Lower leg skin (tissue), 4 donors: Measurements from ENCODE around the gene DPEP2. TPM values are rescaled to one million over a fixed set of nuclear protein-coding genes. Genes with fewer than 3 reads are reported as not detected.

ENCODE experiments used
- DNase-seq, 2 donors: peaks; one replicate each; pipeline ENCODE4 v3.0.0-alpha.2; 2019; ENCODE audit warnings: low spot score in 2 of 2
- H3K4me3 ChIP-seq: fragments of 200-600 bp; sonication (generic); 2 replicates; pipeline ENCODE4 v1.5.1; 2017; ENCODE audit warnings: mild to moderate bottlenecking, low read depth; ENCODE audit not compliant: poor library complexity, severe bottlenecking
- POLR2A ChIP-seq, 2 donors: fragments of 450-650 bp; IDR thresholded peaks; one replicate each; pipeline ENCODE4 v1.6.1; 2016 to 2017; ENCODE audit warnings: antibody characterized with exemption in 2 of 2, mild to moderate bottlenecking in 1 of 2, moderate library complexity in 1 of 2
- WGBS, 2 donors: methylation state at CpG; one replicate each; pipeline ENCODE4 v1.1.5; 2018; 5-methylcytosine and 5-hydroxymethylcytosine counted together
- intact Hi-C: fragments of 100-400 bp; cut with DNase I; formaldehyde crosslinking; loops from one replicate; pipeline ENCODE4 v1.15.0; 2023; ENCODE audit warnings: low total_unique reads
- total RNA-seq, 4 donors: library from RNA; depleted of rRNA; stranded (reverse); fragments of >200 nt; gene quantifications; one replicate each; pipeline ENCODE4 v1.1.0, GENCODE V29; 2016
- TF ChIP-seq, protein P1 (sequence below), 3 donors: fragments of 450-650 bp; IDR thresholded peaks; one replicate each; pipeline ENCODE4 v1.5.1; 2016; ENCODE audit warnings: antibody characterized with exemption in 3 of 3, mild to moderate bottlenecking in 3 of 3, moderate library complexity in 2 of 3

Gene DPEP2
- total RNA-seq, 4 donors from 2014 or later: 0.52 to 5.9 (median 1.7) TPM

- H3K4me3 ChIP-seq: no peak overlapping the region
- intact Hi-C loops: no loop called here
- no peak for TF ChIP-seq POLR2A (IDR thresholded peaks at IDR 0.05)
- WGBS, 2 donors: 80 to 87% methylated on average over 8 of the region's 8 CpGs
- no peak for DNase-seq
Measured at GRCh38 chr16:67953641-67954375, 45.5 kb downstream of the DPEP2 start.

GRCh38 chr16:67951485-67951884 lies 47.8 kb downstream of the DPEP2 start:
- TF ChIP-seq, protein P1, sequence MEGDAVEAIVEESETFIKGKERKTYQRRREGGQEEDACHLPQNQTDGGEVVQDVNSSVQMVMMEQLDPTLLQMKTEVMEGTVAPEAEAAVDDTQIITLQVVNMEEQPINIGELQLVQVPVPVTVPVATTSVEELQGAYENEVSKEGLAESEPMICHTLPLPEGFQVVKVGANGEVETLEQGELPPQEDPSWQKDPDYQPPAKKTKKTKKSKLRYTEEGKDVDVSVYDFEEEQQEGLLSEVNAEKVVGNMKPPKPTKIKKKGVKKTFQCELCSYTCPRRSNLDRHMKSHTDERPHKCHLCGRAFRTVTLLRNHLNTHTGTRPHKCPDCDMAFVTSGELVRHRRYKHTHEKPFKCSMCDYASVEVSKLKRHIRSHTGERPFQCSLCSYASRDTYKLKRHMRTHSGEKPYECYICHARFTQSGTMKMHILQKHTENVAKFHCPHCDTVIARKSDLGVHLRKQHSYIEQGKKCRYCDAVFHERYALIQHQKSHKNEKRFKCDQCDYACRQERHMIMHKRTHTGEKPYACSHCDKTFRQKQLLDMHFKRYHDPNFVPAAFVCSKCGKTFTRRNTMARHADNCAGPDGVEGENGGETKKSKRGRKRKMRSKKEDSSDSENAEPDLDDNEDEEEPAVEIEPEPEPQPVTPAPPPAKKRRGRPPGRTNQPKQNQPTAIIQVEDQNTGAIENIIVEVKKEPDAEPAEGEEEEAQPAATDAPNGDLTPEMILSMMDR (IDR thresholded peaks at IDR 0.05): no peak
- no peak for TF ChIP-seq POLR2A (IDR thresholded peaks at IDR 0.05)
- H3K4me3 ChIP-seq: no peak overlapping the region
- 66 to 68% methylated on average over 10 to 12 of the region's 12 CpGs for WGBS, 2 donors
- DNase-seq: no peak
- intact Hi-C loops: no loop called here

- TF ChIP-seq, protein P1 (IDR thresholded peaks at IDR 0.05): no peak
- TF ChIP-seq POLR2A (IDR thresholded peaks at IDR 0.05): no peak
- WGBS, 2 donors: 87 to 89% methylated on average over 15 to 16 of the region's 16 CpGs
- H3K4me3 ChIP-seq: no peak overlapping the region
- DNase-seq: no peak
- intact Hi-C loops: no loop called here
Measured at GRCh38 chr16:67950335-67950843, 48.9 kb downstream of the DPEP2 start.

DNA sequence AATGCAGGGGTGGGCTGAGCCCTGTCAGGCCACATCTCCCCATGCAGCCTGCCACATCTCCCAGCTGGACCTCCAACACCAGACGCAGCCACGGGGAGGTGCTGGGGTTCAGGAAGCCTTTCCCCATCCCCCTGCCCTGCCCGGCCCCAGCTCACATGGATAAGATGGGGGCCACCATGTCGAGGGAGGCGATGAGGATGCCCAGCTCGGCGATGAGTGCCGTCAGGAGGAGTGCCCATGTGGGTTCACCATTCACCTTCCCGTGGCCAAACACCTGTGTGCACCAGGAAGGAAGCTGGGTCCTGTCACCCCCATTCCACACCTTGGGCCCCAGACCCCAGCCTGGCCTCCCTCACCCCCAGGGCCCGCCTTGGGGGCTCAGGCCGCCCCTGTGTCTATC lies 49.6 kb downstream of the DPEP2 start:
- intact Hi-C loops: no loop called here
- H3K4me3 ChIP-seq: no peak overlapping the region
- TF ChIP-seq POLR2A (IDR thresholded peaks at IDR 0.05): no peak
- TF ChIP-seq, protein P1 (IDR thresholded peaks at IDR 0.05): no peak
- DNase-seq: no peak
- WGBS, 2 donors: 91 to 92% methylated on average over 11 of the region's 11 CpGs

DNA sequence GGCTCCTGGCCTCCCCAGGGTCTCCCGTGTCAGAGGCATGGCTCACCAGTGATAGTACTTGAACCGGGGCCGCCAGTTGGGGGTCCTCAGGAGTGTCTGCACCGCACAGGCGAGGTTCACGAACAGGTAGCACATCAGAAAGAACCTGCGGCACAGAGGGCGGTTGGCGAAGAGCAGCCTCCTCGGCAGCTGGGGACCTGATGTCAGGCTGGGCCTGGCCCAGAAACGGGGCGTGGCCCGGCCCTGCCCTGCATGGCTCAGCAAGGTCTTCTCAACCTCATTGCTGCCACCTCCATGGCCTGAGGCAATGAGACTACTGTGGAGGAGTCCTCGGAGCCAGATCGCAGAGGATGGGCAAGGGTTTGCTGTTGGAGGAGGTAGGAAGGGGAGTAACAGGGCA lies 51.3 kb downstream of the DPEP2 start:
- no peak for DNase-seq
- 70 to 77% methylated on average over 15 of the region's 15 CpGs for WGBS, 2 donors
- H3K4me3 ChIP-seq: no peak overlapping the region
- TF ChIP-seq, protein P1 (IDR thresholded peaks at IDR 0.05): no peak
- no peak for TF ChIP-seq POLR2A (IDR thresholded peaks at IDR 0.05)
- intact Hi-C loops: no loop called here

DNA sequence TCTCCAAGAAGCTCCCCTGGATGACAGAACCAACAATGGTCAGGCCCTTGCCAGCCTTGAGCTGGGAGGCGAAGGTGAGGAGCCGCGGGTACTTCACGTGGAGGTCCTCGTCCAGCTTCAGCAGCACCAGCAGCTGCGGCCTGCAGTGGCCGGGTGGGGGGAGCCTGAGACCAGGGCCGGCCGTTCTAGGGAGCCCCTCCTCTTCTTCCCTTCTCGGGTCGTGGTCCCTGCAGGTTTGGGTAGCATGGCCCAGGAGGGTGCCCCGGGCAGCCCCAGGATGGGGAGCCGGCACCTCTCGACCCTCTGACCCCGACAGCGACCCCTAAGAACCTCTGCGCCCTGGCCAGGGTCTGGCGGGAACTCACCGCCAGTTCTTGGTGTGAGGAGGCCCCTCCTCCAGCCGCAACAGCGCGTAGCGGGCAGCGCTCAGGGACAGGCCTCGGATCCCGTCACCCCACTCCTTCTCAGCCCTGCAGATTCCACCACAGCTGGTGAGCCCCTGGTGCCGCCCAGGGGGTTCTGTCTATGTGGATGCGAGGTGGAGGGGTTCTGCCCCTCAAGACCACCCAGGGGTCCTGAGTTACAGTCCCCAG lies 52.2 kb downstream of the DPEP2 start:
- TF ChIP-seq, protein P1 (IDR thresholded peaks at IDR 0.05): no peak
- no peak for TF ChIP-seq POLR2A (IDR thresholded peaks at IDR 0.05)
- intact Hi-C loops: no loop called here
- DNase-seq: no peak
- H3K4me3 ChIP-seq: no peak overlapping the region
- WGBS, 2 donors: 92 to 93% methylated on average over 23 to 28 of the region's 28 CpGs
